Stimulated activated CD8-positive, alpha-beta memory T cell treated with anti-CD3 and anti-CD28 coated beads, Interleukin-12 subunit alpha, Interleukin-12 subunit beta, amount 100 ng/mL, for 24 hours (primary cell): ENCODE data around the gene IHH.

Experiments used
- DNase-seq: peaks from one replicate; pipeline ENCODE4 v3.0.0-alpha.2; 2020; ENCODE audit errors: extremely low read depth

The IHH gene

DNA sequence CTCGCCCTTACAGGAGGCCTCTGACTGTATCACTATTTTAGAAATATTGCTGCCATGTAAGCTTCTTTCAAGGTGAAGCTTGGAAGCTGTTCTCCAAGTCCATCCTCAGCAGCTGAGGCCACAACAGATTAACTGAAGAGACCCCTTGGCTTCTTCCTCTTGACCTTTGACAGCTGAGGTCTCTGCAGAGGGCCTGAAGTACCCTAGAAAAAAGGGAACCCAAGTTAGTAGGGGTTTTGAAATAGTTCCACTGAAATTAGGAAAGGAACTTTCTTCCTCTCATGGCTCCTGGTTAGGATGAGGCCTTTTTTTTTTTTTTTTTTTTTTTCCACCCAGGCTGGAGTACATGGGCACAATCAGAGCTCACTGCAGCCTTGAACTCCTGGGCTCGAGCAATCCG lies 15.5 kb upstream of the IHH start:
- DNase-seq, result no peak

- DNase-seq, result no peak
These were observed 12.8 kb upstream of the IHH start for GRCh38 chr2:219073413-219074129.

- no peak for DNase-seq
These were observed 12.1 kb upstream of the IHH start for GRCh38 chr2:219072741-219073250.

GRCh38 chr2:219071131-219071816 lies 10.6 kb upstream of the IHH start:
- no peak for DNase-seq

DNA sequence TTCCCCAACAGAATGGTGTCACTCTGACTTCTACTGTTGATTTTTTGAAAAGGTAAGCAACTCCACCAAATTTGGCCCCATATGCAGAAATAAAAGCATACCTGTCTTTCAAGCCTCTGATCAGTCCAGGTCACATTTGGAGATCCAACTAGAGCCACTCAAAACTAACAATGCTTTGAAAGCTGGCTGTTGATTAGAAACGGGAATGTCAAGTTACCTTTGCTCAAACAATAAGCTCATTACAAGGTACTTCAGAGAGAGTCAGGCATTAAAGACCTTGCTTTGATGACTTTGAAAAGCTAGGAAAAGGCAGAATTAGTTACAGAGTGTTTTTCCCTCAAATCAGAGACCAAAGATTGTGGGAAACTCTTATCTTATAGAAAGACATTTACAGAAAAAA lies 4.8 kb upstream of the IHH start:
- no peak for DNase-seq

GRCh38 chr2:219062081-219062480 lies 1.4 kb upstream of the IHH start:
- no peak for DNase-seq

DNA sequence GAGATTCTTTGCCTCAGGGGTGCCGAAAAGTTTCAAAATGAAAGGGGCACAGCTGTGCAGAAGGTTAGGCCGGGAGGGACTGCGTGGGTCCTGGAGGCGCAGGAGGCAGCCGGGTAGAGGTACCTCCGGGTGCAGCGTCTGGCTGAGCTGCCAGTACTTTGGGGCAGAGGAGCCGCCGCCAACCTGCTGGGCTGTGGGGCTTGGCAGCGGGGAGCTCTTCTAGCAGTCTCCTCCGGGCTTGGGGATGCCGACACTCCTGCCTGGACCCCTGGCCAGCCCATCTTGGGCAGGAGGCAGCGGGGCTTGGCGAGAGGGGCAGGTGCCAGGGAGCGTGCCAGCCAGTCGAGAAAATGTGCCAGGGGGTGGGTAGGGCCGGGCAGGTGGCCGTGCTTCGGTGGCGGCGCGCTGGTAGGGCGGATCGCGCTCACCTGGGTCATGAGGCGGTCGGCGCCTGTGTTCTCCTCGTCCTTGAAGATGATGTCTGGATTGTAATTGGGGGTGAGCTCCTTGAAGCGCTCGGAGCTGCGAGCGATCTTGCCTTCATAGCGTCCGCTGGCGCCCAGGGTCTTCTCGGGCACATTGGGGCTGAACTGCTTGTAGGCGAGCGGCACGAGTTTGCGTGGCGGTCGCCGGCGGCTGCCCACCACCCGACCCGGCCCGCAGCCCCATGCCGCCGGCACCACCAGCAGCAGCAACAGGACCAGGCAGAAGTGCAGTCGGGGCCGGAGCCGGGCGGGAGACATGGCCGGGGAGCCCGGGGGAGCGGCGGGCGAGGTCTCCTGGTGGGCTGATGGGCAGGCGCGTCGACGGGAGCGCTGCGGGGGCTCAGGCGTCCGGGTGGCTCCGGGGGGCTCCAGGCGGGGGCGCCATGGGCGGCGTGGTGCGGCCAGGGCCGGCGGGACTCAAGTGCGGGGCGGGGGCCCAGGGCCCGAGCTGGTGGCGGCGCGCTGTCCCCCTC lies 717 bp downstream of the IHH start:
- no peak for DNase-seq

DNA sequence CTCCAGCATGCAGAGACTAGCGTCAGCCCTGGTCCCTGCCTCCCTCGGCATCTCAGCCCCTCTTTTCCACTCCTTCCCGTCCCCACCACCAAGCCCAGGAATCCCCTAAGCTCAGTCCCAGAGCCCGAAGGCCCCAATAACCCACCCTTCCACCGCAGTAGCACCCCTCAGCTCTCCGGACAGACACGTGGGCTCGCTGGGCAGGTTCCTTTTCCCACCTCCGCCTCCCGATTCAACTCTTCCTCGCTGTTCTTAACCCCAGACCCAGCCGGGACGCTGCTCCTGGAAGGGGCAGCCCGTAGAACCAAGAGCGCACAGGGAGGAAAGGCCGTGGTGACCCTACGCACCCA lies 1.4 kb downstream of the IHH start:
- DNase-seq, result no peak

DNA sequence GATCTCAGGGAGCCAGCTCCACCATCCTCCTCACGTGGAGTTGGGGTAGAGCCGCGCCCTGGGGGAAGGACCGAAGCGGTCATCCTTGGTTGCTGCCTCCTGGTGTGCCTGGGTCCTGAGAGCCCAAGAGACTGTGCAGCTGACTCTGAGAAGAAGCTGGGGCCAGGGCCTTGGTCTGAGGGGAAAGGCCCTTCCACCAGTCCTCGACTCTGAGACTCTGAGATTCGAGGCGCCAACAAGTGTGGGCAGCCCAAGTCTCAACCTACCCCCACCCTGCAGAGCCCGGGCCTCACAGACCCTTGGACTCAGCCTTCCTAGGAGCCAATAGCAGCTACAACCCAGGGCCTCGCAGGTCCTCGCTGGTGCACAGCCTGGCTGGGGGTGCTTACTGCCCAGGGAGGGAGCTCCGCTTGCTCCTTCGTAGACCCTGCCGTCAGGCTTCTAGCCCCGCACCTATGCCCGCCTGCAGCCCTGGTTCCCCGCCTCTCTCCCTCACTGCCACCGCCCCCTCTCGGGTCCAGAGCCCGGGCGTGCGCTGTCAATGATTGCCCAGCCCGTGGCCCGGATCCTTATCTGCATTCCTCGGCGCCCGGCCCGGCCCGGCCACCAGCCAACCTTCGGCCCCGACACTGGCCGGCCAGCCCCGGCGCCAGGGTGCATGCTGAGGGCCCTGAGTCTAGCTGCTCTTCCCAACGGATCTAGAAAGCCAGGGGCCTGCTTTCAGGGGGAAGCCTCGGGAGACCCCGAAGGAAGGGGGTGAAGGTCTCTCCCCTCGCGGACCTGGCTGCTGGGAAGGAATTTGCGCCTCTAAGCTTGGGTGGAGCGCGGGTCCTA lies 2.0 kb downstream of the IHH start:
- DNase-seq, result no peak

DNA sequence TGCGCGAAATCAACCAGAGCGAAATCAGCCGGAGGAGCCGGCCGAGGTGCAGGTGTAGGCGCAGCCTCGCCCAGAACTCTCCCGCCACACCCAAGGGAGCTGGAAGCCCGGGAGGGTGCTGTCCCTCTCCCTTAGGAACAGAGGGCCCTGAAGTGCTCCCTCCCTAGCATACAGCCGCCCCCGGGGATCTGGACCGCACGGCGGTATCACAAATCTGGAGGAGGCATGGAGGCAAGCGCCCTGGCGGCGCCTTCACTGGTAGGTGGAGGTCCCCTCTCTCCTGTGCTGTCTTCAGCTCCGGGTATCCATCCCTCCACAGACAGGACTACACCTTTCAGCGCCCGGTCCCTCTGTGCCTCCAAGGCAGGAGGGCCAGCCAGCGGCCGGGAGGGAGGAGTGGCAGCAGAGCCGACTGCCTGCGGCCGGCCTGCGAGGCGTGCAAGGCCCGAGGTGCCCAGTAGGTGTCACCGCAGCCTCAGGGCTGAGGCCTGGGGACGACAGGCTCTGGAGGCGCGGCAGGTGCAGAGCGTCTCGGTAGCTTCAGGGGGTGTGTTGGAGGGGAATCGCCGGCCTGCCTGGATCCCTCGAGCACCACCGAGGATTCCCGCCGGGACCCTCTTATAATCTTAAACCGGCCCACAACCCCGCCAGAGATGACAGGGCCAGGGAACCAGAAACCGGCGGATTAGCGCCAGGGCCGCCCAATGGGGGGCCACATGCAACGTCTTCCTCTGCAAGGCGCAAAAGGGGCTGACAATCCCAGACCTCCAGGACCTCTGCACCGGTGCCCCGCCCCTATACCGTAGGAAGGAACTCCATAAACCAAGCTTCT lies 2.8 kb downstream of the IHH start:
- DNase-seq, result peak; percentile 32

- DNase-seq, result no peak
These were observed 3.6 kb downstream of the IHH start for GRCh38 chr2:219056896-219057708.

DNA sequence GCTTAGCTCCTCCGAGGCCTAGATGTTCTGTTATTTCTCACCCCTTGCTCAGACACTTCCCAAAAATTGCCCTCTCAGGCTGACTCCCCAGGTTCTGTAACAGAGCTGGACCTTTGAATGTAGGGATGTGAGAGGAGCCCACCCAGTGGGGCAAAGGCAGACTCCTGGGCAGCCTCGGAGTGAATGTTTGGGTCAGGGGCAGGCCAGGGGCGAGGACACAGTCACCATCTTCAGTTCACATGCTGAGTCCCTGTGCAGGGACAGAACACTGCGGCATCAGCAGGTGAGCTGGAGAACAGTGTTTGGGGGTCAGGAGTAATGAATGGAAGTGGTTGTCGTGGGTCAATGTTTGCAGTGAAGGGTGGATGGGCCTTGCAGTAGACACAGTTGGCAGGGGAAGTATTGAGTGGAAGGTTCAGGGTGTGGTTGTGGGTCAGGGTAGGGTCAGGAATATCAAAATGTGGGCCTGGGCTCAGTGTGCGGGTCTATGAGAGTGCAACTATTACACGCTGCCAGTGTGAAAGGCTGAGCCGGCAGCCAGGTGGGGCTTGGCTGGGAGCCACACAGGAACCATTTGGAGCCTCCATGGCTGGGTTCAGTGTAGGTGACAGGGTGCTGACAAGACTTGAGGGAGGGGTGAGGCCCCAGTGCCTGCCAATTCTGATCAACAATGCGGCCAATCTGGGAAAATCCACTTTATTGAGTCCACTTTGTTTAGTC lies 4.4 kb downstream of the IHH start:
- DNase-seq, result no peak

DNA sequence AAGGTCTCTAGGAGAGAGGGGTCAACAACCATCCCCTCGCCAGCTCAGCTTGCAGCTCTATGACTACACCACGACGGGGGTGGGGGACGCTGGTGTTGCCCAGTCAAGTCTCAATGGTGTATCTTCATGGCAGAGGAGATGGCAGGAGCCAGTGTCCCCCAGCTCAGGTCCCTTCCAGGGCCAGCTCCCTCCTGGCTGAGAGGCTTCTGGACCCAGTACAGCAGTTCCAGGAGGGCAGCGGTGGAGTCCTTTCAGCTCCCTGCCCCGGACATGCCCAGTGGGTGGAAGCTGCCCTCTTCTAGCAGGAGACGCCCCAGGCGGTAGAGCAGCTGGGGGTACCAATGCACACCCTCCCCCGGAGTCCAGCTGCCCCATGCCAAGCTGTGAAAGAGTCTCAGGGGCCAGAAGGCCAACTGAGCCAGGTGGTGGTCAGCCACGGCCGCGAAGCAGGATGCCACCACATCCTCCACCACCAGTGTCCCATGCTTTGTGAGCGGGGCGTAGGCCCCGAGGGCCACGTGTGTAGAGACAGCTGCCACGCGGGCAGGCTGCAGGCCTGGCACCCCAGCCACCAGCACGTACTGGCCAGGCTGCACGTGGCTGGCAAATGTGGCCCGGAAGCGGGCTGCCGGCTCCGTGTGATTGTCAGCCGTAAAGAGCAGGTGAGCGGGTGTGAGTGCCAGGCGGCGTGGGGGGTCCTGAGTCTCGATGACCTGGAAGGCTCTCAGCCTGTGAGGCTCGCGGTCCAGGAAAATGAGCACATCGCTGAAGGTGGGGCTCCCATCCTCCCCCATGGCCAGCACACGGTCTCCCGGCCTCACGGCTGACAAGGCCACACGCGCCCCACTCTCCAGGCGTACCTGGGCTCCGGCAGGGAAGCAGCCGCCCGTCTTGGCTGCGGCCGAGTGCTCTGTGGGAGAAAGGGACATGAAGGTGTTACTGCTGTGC lies 5.5 kb downstream of the IHH start:
- DNase-seq, result no peak

DNA sequence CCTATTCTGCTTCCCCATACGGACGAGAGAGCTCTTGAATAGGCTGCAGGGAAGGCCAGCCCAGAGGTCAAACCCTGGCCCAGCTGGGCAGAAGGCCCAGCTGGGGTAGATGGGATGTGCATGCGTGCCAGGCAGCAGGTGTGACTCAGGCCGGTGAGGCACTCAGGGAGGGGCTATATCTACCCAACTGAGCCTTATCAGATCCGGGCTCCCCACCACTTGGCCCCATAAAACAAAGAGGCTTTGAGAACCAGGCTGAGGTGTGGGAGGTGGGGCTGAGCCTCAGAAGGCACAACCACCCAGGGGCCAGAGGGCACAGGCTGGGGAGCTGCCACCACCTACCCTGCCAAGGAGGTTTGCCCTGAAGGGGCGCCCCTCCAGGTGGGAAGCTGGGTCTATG lies 11.4 kb downstream of the IHH start:
- no peak for DNase-seq

DNA sequence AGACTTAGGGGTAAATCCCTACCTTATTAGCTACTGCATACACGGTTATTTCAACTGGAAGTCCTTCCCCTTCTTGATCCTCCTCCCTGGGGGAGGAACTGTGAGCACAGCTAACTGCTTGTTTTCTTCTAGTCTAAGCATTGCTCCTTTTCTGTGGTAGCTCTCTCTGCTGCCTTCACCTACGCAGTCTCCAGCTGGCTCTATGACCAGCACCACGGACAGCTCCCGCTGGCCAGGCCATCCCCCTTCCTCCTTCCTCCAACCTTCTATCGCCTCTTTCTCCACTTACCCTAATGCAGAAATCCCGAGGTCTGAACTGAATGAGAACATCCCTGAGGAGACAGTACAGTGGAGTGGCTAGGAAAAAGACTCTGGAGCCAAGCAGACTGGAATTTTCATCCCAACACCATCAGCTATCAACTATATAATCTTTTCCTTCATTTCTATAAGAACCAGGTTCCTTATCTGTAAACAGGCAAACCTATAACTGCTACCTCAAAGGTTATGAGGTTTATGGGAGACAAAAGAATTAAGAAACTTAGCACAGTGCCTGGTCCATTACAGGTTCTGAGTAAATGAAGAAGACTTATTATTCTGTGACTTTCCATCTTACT lies 14.7 kb downstream of the IHH start:
- DNase-seq, result no peak

DNA sequence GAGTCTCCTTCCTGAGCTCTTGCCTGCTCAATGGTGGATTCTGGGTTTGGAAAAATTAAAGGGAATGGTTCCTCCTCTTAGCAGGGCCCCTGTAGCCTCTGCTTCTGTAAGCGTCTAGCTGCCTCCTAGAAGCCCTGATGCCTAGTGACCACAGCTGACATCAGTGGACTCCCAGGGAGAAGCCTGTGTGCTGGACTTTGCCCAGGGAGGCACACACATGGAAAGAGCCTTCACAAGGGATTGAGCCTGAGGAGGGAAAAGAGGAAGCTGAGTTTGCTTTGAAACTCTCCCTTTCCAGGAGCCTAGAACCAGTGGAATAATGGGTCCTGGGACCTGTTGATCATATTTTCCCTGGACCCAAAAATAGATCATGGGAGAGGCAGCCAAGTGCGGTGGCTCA lies 18.0 kb downstream of the IHH start:
- DNase-seq, result no peak

DNA sequence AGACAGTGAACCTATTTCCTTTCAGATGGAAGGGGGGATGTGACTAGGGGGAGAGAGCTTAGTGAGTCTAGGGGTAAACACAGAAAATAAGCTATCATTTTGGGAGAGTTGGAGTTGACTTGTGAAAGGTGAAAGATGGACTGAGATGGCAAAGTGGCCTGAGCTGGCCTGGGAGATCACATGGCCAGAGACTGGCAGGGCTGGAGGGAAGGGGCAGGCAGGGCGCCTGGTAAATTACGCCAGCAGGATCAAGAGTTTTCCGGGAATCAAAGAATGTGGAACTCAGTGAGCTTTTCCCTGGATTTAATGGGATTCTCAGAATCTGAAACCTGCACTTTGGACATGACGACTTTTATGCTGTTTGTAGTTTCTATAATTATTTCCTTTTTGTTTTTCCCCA lies 18.6 kb downstream of the IHH start:
- DNase-seq, result no peak

DNA sequence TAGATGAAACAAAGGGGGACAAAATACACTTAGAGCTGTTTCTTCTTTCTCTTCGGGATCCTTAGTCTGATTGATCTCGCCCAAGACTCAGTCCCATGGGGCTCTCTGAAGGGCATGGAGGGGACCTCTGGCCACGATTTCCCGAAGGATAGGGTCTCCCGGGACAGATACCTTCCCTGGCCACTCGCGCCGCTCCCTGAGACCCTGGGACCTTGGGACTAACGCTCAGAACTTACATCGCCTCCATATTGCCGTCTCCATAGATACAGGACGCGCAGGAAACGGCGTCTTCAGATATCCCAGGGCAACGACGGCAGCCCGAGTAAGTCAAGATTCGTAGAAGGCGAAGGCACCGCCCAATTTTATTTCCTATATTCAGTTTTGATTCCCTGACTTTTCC lies 19.5 kb downstream of the IHH start, which contains the start of gene CFAP65:
TSS of gene CFAP65 (minus strand) at position 265 of the 400 bp plus-strand sequence. CDS start 2,468 bp downstream, outside the sequence.
- no peak for DNase-seq
